ENCODE data around the gene EVC2.
"Not testable (repeated sequence)": the region's sequence is repeated elsewhere in the genome, so short reads cannot be mapped to it uniquely, and the experiment has no call there.

EVC2 gene

GRCh38 chr4:5738061-5738460 lies 29.7 kb upstream of the EVC2 start:
- FAIRE-seq = no peak

GRCh38 chr4:5735463-5735862 lies 27.1 kb upstream of the EVC2 start:
- FAIRE-seq = no peak

- no peak for FAIRE-seq
These were observed 26.5 kb upstream of the EVC2 start for GRCh38 chr4:5734853-5735252.

GRCh38 chr4:5732158-5732557 lies 23.8 kb upstream of the EVC2 start:
- no peak for FAIRE-seq

GRCh38 chr4:5730993-5731990 lies 22.9 kb upstream of the EVC2 start:
- no peak for FAIRE-seq

- FAIRE-seq = no peak
These were observed 22.1 kb upstream of the EVC2 start for GRCh38 chr4:5730436-5730835.

- not testable (repeated sequence) for FAIRE-seq
These were observed 20.1 kb upstream of the EVC2 start for GRCh38 chr4:5728412-5728811.

- FAIRE-seq = no peak
These were observed 16.0 kb upstream of the EVC2 start for GRCh38 chr4:5724377-5724776.

GRCh38 chr4:5722328-5722727 lies 14.0 kb upstream of the EVC2 start:
- no peak for FAIRE-seq

GRCh38 chr4:5721923-5722322 lies 13.6 kb upstream of the EVC2 start:
- FAIRE-seq = no peak

- no peak for FAIRE-seq
These were observed 12.6 kb upstream of the EVC2 start for GRCh38 chr4:5720980-5721379.

- no peak for FAIRE-seq
These were observed 11.9 kb upstream of the EVC2 start for GRCh38 chr4:5720157-5720850.

- no peak for FAIRE-seq
These were observed 11.1 kb upstream of the EVC2 start for GRCh38 chr4:5719350-5720055.

- FAIRE-seq = no peak
These were observed 10.1 kb upstream of the EVC2 start for GRCh38 chr4:5718411-5718810.

- FAIRE-seq = no peak
These were observed 9.2 kb upstream of the EVC2 start for GRCh38 chr4:5717449-5718158.

- no peak for FAIRE-seq
These were observed 8.0 kb upstream of the EVC2 start for GRCh38 chr4:5716391-5716790.

- no peak for FAIRE-seq
These were observed 7.0 kb upstream of the EVC2 start for GRCh38 chr4:5715357-5715756.

GRCh38 chr4:5713861-5714260 lies 5.5 kb upstream of the EVC2 start:
- FAIRE-seq = no peak

GRCh38 chr4:5712931-5713330 lies 4.6 kb upstream of the EVC2 start:
- FAIRE-seq = no peak

- no peak for FAIRE-seq
These were observed 4.2 kb upstream of the EVC2 start for GRCh38 chr4:5712517-5712916.

- FAIRE-seq = no peak
These were observed 3.3 kb upstream of the EVC2 start for GRCh38 chr4:5711479-5712184.

GRCh38 chr4:5710961-5711478 lies 2.7 kb upstream of the EVC2 start, which contains the start of gene EVC:
Gene EVC, plus strand, starts transcription at chr4:5711201. Its CDS starts 180 bp downstream, at chr4:5711381.
- FAIRE-seq = peak; percentile 78

All from G401.6 (cell line).